Activated T-helper 1 cell treated with anti-CD3 and anti-CD28 coated beads, Interleukin-12 subunit alpha, Interleukin-12 subunit beta, Interleukin-2, Interleukin-4 antibody, amounts not matched to agents 30 ng/mL and 10 ng/mL and 1 ng/mL, durations not matched to agents 14 hours and 24 hours and 36 hours (primary cell): ENCODE data around the gene NKX2-4. TPM values are rescaled to one million over a fixed set of nuclear protein-coding genes. Genes with fewer than 3 reads are reported as not detected.
"Not testable (repeated sequence)": the region's sequence is repeated elsewhere in the genome, so short reads cannot be mapped to it uniquely, and the experiment has no call there.

Experiments used
- DNase-seq: peaks from one replicate; pipeline ENCODE4 v3.0.0; 2021; ENCODE audit warnings: low spot score
- H3K27ac Mint-ChIP-seq: one replicate; pipeline ENCODE4 v1.8.0; 2021; ENCODE audit warnings: mild to moderate bottlenecking, mixed read lengths
- H3K27me3 Mint-ChIP-seq: one replicate; pipeline ENCODE4 v1.8.0; 2022; ENCODE audit warnings: mild to moderate bottlenecking, moderate library complexity, mixed read lengths; ENCODE audit not compliant: insufficient read depth
- H3K36me3 Mint-ChIP-seq: one replicate; pipeline ENCODE4 v1.8.0; 2021; ENCODE audit warnings: low read depth, mixed read lengths
- H3K4me1 Mint-ChIP-seq: one replicate; pipeline ENCODE4 v1.8.0; 2021; ENCODE audit warnings: low read depth, mixed read lengths
- H3K4me3 Mint-ChIP-seq: one replicate; pipeline ENCODE4 v1.8.0; 2021; ENCODE audit warnings: mild to moderate bottlenecking, moderate library complexity, mixed read lengths
- H3K9me3 Mint-ChIP-seq: one replicate; pipeline ENCODE4 v1.8.0; 2021; ENCODE audit warnings: mixed read lengths
- intact Hi-C: fragments of 100-400 bp; cut with micrococcal nuclease; formaldehyde crosslinking; loops from one replicate; pipeline ENCODE4 v1.15.1; 2024
- total RNA-seq: library from RNA; stranded (reverse); gene quantifications from 2 replicates; pipeline ENCODE4 v1.2.3, GENCODE V29; 2022

Gene NKX2-4
- total RNA-seq, 1 donor from 2014 or later: not detected

DNA sequence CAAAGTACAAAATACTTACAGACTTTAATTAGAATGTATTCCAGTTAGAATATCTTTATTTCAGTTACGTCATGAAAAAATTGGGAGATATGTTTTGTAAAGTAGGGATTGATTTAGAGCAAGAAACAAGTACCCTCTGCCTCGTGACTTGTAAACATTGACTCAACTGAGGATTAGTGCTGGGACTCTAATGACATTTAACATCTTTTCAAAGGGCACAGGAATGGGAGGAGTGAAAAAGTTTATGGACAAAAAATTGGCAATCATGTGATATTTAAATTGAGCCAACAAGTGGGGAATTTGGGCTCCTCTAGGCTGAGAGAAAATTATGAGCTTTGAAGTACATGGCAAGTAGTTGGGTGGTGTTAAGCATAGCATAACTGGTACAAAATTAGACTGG lies 25.3 kb downstream of the NKX2-4 start:
- Mint-ChIP-seq H3K36me3 (peaks cover 27% of the 10 kb centered on the region), H3K9me3 (no peaks in the 10 kb centered on the region), H3K27ac (no peak overlapping the region), H3K4me3 (no peak overlapping the region), H3K4me1 (no peaks in the 10 kb centered on the region), H3K27me3 (no peaks in the 10 kb centered on the region)
- intact Hi-C loops: no loop called here
- DNase-seq: no peak

DNA sequence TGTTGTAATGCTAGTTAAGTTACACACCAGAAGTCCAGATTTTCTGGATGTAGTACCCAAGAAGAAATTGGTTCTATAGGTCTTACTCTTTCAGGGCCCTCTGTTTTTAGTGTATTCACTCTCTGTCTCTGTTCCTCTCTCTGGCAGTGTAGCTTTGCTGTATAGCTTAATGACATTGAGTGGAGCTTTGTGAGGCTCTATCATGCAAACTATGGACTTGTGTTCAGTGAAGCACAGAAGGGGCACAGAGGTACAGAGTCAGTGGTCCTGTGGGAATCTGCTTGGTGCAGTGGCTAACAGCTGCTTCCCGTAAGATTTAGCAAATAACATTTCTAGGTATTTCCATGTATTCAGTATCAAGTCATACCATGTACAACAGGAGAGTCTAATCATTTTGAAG lies 26.1 kb downstream of the NKX2-4 start:
- Mint-ChIP-seq H3K9me3 (no peaks in the 10 kb centered on the region), H3K4me1 (no peaks in the 10 kb centered on the region)
- intact Hi-C loops: no loop called here

DNA sequence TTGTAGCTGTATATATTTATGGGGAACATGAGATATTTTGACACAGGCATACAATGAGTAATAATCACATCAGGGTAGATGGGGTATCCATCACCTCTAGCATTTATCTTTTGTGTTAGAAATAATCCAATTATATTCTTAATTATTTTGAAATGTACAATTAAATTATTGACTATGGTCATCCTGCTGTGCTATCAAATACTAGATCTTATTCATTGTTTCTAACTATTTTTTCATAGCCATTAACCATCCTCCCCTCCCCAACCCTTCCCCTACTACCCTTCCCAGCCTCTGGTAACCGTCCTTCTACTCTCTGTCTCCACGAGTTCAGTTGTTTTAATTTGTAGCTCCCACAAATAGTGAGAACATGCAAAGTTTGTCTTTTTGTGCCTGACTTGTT lies 28.5 kb downstream of the NKX2-4 start:
- Mint-ChIP-seq H3K4me1 (no peaks in the 10 kb centered on the region), H3K27ac (no peak overlapping the region), H3K27me3 (no peaks in the 10 kb centered on the region), H3K4me3 (no peak overlapping the region), H3K9me3 (no peaks in the 10 kb centered on the region), H3K36me3 (peaks cover 31% of the 10 kb centered on the region)
- intact Hi-C loops: no loop called here
- DNase-seq: no peak

More for the DNA sequence above, 26.1 kb downstream of the NKX2-4 start:
- peaks cover 31% of the 10 kb centered on the region for H3K36me3 Mint-ChIP-seq
- H3K27ac Mint-ChIP-seq: no peak overlapping the region
- H3K27me3 Mint-ChIP-seq: no peaks in the 10 kb centered on the region
- DNase-seq: no peak
- no peak overlapping the region for H3K4me3 Mint-ChIP-seq

DNA sequence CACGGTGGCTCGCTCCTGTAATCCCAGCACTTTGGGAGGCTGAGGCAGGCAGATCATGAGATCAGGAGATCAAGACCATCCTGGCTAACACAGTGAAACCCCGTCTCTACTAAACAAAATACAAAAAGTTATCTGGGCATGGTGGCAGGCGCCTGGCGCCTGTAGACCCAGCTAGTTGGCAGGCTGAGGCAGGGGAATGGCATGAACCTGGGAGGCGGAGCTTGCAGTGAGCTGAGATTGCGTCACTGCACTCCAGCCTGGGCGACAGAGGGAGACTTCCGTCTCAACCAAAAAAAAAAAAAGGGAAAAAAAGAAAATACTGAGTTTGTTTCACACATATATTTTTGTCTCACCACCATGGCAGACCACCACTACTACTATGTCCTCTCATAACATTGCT lies 31.1 kb downstream of the NKX2-4 start:
- H3K4me1 Mint-ChIP-seq, H3K9me3 Mint-ChIP-seq, H3K4me3 Mint-ChIP-seq, DNase-seq, intact Hi-C loops, H3K27me3 Mint-ChIP-seq, H3K27ac Mint-ChIP-seq: not testable (repeated sequence)
- peaks cover 44% of the 10 kb centered on the region for H3K36me3 Mint-ChIP-seq

DNA sequence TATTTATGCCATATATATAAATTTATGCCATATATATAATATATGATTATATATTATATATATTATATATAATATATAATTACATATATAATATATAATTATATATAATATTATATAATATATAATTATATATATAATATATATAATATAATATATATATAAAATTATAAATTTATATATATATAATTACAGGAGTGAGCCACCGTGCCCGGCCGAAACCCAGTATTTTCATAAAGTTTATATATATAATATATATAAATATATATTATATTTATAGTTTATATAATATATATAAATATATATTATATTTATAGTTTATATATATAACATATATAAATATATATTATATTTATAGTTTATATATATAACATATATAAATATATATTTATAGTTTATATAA lies 31.6 kb downstream of the NKX2-4 start:
- Mint-ChIP-seq H3K9me3 (no peaks in the 10 kb centered on the region), H3K27ac (no peak overlapping the region), H3K4me1 (peaks cover 12% of the 10 kb centered on the region), H3K36me3 (peaks cover 44% of the 10 kb centered on the region), H3K27me3 (no peaks in the 10 kb centered on the region), H3K4me3 (no peak overlapping the region)
- intact Hi-C loops: no loop called here
- no peak for DNase-seq

DNA sequence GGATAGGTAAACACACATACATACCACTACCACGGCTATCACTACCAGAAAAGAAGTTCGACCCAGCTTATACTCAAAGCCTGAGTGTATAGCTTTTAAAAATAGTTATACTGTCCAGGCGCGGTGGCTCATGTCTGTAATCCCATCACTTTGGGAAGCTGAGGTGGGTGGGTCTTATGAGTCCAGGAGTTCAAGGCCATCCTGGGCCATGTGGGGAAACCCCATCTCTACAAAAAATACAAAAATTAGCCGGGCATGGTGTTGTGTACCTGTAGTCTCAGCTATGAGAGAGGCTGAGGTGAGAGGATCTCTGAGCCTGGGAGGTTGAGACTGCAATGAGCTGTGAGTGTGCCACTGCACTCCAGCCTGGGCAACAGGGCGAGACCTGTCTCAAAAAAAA lies 32.9 kb downstream of the NKX2-4 start:
- intact Hi-C loops: no loop called here
- H3K4me1 Mint-ChIP-seq: peaks cover 22% of the 10 kb centered on the region
- H3K27ac Mint-ChIP-seq: no peak overlapping the region
- peaks cover 53% of the 10 kb centered on the region for H3K36me3 Mint-ChIP-seq
- no peak overlapping the region for H3K4me3 Mint-ChIP-seq
- DNase-seq: no peak
- no peaks in the 10 kb centered on the region for H3K27me3 Mint-ChIP-seq
- no peaks in the 10 kb centered on the region for H3K9me3 Mint-ChIP-seq

DNA sequence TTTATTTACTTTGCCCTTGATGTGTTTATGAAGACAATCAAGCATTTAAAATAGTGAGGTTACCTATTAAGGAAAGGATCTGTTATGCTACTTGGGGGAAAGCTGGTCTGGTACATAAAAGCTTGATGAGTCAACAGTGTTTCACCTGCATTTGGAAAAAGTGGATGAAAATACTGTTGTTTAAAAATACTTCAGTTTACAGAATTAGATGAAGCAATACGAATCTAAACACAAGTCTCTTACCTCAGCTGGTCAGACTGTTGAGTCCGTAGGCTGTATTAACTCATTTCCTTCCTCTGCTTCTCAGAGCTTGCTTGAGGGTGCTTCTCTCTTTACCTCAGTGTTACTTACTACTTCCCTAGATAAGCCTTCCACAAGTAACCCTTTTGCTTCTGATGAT lies 36.1 kb downstream of the NKX2-4 start:
- peak overlapping the region; percentile 31 for H3K27ac Mint-ChIP-seq
- H3K4me1 Mint-ChIP-seq: peaks cover 22% of the 10 kb centered on the region
- H3K4me3 Mint-ChIP-seq: no peak overlapping the region
- H3K9me3 Mint-ChIP-seq: no peaks in the 10 kb centered on the region
- H3K27me3 Mint-ChIP-seq: no peaks in the 10 kb centered on the region
- intact Hi-C loops: loop anchor here (2.0 kb wide), 1 partner anchor 16 kb away; no protein-coding TSS in a partner anchor
- DNase-seq: no peak
- H3K36me3 Mint-ChIP-seq: peaks cover 43% of the 10 kb centered on the region

DNA sequence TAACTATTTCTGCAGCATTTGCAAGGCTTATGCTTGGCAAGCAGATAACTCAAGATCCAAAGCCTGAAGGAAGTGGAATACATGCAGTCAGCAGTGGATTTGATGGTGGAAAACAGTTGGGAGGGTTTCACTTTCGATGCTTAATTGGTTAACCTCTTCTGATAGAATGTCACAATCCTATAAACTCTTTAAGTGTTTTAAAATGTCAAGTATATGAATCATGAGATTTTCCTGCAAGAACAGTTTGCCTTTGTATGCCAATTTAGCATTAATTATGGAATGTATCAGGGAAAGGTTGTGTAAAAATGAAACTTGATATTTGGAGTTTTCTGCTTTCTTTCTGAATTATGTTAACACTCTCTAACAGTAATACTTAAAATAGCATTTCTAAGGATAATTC lies 36.6 kb downstream of the NKX2-4 start:
- H3K36me3 Mint-ChIP-seq: peaks cover 41% of the 10 kb centered on the region
- no peak overlapping the region for H3K4me3 Mint-ChIP-seq
- H3K27ac Mint-ChIP-seq: no peak overlapping the region
- H3K4me1 Mint-ChIP-seq: peaks cover 22% of the 10 kb centered on the region
- no peaks in the 10 kb centered on the region for H3K9me3 Mint-ChIP-seq
- H3K27me3 Mint-ChIP-seq: no peaks in the 10 kb centered on the region
- intact Hi-C loops: loop anchor here (2.0 kb wide), 1 partner anchor 16 kb away; no protein-coding TSS in a partner anchor
- DNase-seq: no peak

DNA sequence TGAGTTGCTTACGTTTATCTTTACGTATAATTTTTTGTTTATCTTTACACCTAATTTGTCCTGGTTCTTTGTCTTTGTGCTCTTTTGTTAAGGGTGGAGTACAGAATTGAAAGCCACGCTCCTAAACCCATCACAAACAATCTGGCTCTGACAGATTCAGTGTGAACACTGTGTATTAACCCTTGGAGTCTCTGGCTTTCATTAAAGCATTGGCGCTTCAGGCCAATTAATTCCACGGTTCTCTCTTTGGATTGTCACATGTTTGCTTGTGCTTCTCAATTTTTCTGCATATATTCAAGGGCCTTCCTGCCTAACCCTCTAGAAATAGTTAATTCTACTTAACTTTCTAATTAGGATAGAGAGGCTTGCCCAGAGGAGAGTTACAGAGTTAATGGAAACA lies 38.6 kb downstream of the NKX2-4 start:
- no peak for DNase-seq
- Mint-ChIP-seq H3K27ac (no peak overlapping the region), H3K9me3 (no peaks in the 10 kb centered on the region), H3K27me3 (no peaks in the 10 kb centered on the region), H3K4me3 (no peak overlapping the region), H3K36me3 (peaks cover 37% of the 10 kb centered on the region), H3K4me1 (peaks cover 22% of the 10 kb centered on the region)
- intact Hi-C loops: loop anchor here (10.0 kb wide), 1 partner anchor 54 kb away; the partner anchor contains the start of gene XRN2

DNA sequence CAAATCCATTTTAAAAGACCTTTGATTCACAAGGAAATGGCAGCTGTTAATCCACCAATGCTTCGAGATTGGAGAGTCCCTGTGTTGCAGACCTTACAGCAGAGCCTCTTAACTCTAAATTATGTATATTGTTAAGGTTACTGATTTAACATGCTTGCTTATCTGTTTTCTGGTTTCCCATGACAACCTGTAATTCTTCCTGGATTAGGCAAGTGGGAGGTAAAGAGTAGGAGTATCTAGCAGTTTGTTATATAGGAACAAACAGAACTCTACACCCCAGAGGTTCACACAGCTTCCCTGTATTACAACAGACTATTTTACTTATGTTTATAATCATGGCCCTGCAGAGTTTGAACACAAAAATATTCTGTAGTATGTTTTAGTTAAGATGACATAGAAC lies 39.5 kb downstream of the NKX2-4 start:
- H3K9me3 Mint-ChIP-seq: no peaks in the 10 kb centered on the region
- H3K27me3 Mint-ChIP-seq: no peaks in the 10 kb centered on the region
- no peak overlapping the region for H3K27ac Mint-ChIP-seq
- intact Hi-C loops: loop anchor here (10.0 kb wide), 1 partner anchor 53 kb away; the partner anchor contains the start of gene XRN2
- peaks cover 22% of the 10 kb centered on the region for H3K4me1 Mint-ChIP-seq
- DNase-seq: no peak
- H3K36me3 Mint-ChIP-seq: peaks cover 30% of the 10 kb centered on the region
- no peak overlapping the region for H3K4me3 Mint-ChIP-seq

DNA sequence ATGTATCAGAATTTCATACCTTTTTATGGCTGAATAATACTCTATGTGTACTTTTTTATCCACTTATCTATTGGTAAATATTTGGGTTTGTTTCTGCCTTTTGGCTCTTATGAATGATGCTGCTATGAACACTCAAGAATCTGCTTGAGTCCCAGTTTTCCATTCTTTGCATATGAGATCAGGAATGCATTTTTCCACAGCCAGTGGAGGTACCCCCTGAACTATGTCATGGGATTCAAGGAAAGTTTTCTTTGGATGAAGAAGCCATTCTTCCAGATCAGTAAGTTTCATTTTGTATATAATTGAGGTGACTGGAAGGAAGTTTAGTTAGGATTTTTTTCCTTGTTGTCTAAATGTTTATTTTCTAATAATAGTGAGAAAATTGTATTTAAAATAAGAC lies 40.9 kb downstream of the NKX2-4 start:
- H3K4me3 Mint-ChIP-seq: no peak overlapping the region
- DNase-seq: no peak
- peaks cover 19% of the 10 kb centered on the region for H3K36me3 Mint-ChIP-seq
- no peaks in the 10 kb centered on the region for H3K9me3 Mint-ChIP-seq
- no peaks in the 10 kb centered on the region for H3K27me3 Mint-ChIP-seq
- no peak overlapping the region for H3K27ac Mint-ChIP-seq
- intact Hi-C loops: loop anchor here (10.0 kb wide), 1 partner anchor 52 kb away; the partner anchor contains the start of gene XRN2
- peaks cover 16% of the 10 kb centered on the region for H3K4me1 Mint-ChIP-seq

DNA sequence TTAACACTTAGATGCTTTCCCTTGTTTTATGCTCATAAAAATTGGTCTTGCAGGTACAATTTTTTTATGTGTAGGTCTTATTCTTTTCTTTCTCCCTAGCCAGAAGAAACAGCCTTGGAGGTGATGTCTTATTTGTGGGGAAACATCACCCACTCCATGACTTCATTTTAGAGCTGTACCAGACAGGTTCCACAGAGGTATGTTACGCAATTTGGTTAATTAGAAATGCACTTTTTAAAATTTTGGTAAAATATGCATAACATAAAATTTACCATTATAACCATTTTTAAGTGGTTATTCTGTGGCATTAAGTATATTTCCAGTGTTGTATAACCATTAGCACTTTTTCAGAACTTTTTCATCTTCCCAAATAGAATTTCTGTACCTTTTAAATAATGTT lies 41.3 kb downstream of the NKX2-4 start:
- Mint-ChIP-seq H3K36me3 (peaks cover 19% of the 10 kb centered on the region), H3K27ac (no peak overlapping the region), H3K4me3 (no peak overlapping the region), H3K4me1 (peaks cover 12% of the 10 kb centered on the region), H3K9me3 (no peaks in the 10 kb centered on the region), H3K27me3 (no peaks in the 10 kb centered on the region)
- no peak for DNase-seq
- intact Hi-C loops: loop anchor here (10.0 kb wide), 1 partner anchor 51 kb away; the partner anchor contains the start of gene XRN2

DNA sequence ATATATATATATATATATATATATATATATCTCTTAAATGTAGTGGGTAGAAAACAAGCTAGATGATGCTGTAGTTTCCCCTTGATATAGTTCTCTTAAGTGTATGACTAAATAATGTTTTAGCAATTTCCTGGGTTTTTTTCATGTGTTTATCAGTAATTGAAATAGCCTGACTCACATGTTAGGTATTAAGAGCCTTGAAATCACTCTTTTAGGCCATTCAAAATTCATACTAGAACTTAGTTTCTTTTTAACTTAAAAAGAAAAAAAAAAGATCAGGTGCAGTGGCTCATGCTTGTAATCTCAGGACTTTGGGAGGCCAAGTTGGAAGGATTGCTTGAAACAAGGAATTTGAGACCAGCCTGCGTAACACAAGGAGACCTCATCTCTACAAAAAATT lies 44.1 kb downstream of the NKX2-4 start:
- no peak for DNase-seq
- Mint-ChIP-seq H3K27ac (no peak overlapping the region), H3K4me3 (no peak overlapping the region), H3K9me3 (no peaks in the 10 kb centered on the region), H3K4me1 (no peaks in the 10 kb centered on the region), H3K36me3 (peaks cover 13% of the 10 kb centered on the region), H3K27me3 (no peaks in the 10 kb centered on the region)
- intact Hi-C loops: loop anchor here (10.0 kb wide), 1 partner anchor 48 kb away; the partner anchor contains the start of gene XRN2

DNA sequence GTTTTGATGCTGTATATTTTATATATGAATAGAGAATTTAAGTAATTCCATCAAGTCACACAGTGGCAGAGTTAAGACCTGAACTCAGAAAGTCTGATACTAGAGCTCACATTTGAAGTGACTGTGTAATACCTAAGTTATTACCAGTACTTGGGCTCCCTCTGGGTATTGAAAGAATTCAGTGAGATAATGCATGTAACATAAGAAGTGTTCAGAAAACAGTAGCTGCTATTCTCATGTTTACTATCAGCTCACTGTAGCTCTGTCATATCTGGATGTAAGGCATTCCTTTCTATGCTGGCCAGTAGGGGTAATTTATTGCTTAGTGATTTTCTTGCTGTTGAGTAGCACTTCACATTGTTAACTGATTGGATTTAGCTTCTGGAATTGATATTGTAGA lies 44.6 kb downstream of the NKX2-4 start:
- no peaks in the 10 kb centered on the region for H3K4me1 Mint-ChIP-seq
- H3K4me3 Mint-ChIP-seq: no peak overlapping the region
- no peaks in the 10 kb centered on the region for H3K27me3 Mint-ChIP-seq
- no peaks in the 10 kb centered on the region for H3K9me3 Mint-ChIP-seq
- no peak overlapping the region for H3K27ac Mint-ChIP-seq
- no peak for DNase-seq
- H3K36me3 Mint-ChIP-seq: peaks cover 16% of the 10 kb centered on the region
- intact Hi-C loops: loop anchor here (10.0 kb wide), 1 partner anchor 48 kb away; the partner anchor contains the start of gene XRN2
